ENCODE measurements around the gene NHLH1.

GRCh38 chr1:160328184-160328583, 38.7 kb upstream of the NHLH1 start:
- no peak for TF ChIP-seq POLR2A (IDR thresholded peaks at IDR 0.05; ENCODE audit: low read depth, low read length)
- no peak for TF ChIP-seq TAF1 (IDR thresholded peaks at IDR 0.05; ENCODE audit: borderline replicate concordance, low read depth, low read length)
